Measurements from ENCODE around the gene GJC1.

The GJC1 gene

GRCh38 chr17:44862278-44862914 is 32.3 kb upstream of the GJC1 start:
- Histone ChIP-seq H3K4me2 (ENCODE audit: low read depth, low read length, poor library complexity, severe bottlenecking) (no peak overlapping the region), H3K9ac (ENCODE audit: low read length) (no peak overlapping the region), H3K4me3 (ENCODE audit: insufficient read depth, low read length, poor library complexity, severe bottlenecking) (no peak overlapping the region), H3K36me3 (ENCODE audit: low read length) (peaks cover 8% of the 10 kb centered on the region; the same call in 1 of the 2 replicates), H2AFZ (ENCODE audit: low read depth, low read length, severe bottlenecking) (no peak overlapping the region), H3K9me3 (ENCODE audit: insufficient read depth, low read length) (no peaks in the 10 kb centered on the region), H3K27me3 (ENCODE audit: low read length) (no peaks in the 10 kb centered on the region), H3K27ac (ENCODE audit: low read depth, low read length) (no peak overlapping the region), H3K79me2 (ENCODE audit: insufficient read depth, low read length) (no peaks in the 10 kb centered on the region), H4K20me1 (ENCODE audit: low read depth, low read length) (no peaks in the 10 kb centered on the region), H3K9me2 (replicated peaks; ENCODE audit: insufficient read depth, low read length) (no peaks in the 10 kb centered on the region), H3F3A (ENCODE audit: insufficient read depth) (peaks cover 7% of the 10 kb centered on the region; the same call in 1 of the 2 replicates)
- TF ChIP-seq CTCF (IDR thresholded peaks at IDR 0.05; ENCODE audit: insufficient read depth, low read length, poor library complexity, severe bottlenecking): no peak
- no peak for TF ChIP-seq EZH2phosphoT487 (conservative IDR thresholded peaks at IDR 0.05; ENCODE audit: low read length)

GRCh38 chr17:44859701-44860100 is 29.6 kb upstream of the GJC1 start:
- TF ChIP-seq EZH2phosphoT487 (conservative IDR thresholded peaks at IDR 0.05; ENCODE audit: low read length): no peak
- TF ChIP-seq CTCF (IDR thresholded peaks at IDR 0.05; ENCODE audit: insufficient read depth, low read length, poor library complexity, severe bottlenecking): no peak
- no peak overlapping the region for H3K27ac ChIP-seq (ENCODE audit: low read depth, low read length)
- H3K36me3 ChIP-seq (ENCODE audit: low read length): peaks cover 6% of the 10 kb centered on the region; the same call in 1 of the 2 replicates
- H3F3A ChIP-seq (ENCODE audit: insufficient read depth): no peaks in the 10 kb centered on the region
- H3K9ac ChIP-seq (ENCODE audit: low read length): no peak overlapping the region
- H3K9me2 ChIP-seq (replicated peaks; ENCODE audit: insufficient read depth, low read length): no peaks in the 10 kb centered on the region
- H4K20me1 ChIP-seq (ENCODE audit: low read depth, low read length): no peaks in the 10 kb centered on the region
- no peak overlapping the region for H2AFZ ChIP-seq (ENCODE audit: low read depth, low read length, severe bottlenecking)
- no peaks in the 10 kb centered on the region for H3K79me2 ChIP-seq (ENCODE audit: insufficient read depth, low read length)
- no peak overlapping the region for H3K4me2 ChIP-seq (ENCODE audit: low read depth, low read length, poor library complexity, severe bottlenecking)
- no peaks in the 10 kb centered on the region for H3K9me3 ChIP-seq (ENCODE audit: insufficient read depth, low read length)
- H3K4me3 ChIP-seq (ENCODE audit: insufficient read depth, low read length, poor library complexity, severe bottlenecking): no peak overlapping the region
- no peaks in the 10 kb centered on the region for H3K27me3 ChIP-seq (ENCODE audit: low read length)

- Histone ChIP-seq H3K9me2 (replicated peaks; ENCODE audit: insufficient read depth, low read length) (no peaks in the 10 kb centered on the region), H3K36me3 (ENCODE audit: low read length) (no peaks in the 10 kb centered on the region; the same call in 1 of the 2 replicates), H3K9ac (ENCODE audit: low read length) (no peak overlapping the region), H3K27me3 (ENCODE audit: low read length) (no peaks in the 10 kb centered on the region), H3F3A (ENCODE audit: insufficient read depth) (no peaks in the 10 kb centered on the region), H3K4me2 (ENCODE audit: low read depth, low read length, poor library complexity, severe bottlenecking) (no peak overlapping the region), H3K9me3 (ENCODE audit: insufficient read depth, low read length) (no peaks in the 10 kb centered on the region), H3K79me2 (ENCODE audit: insufficient read depth, low read length) (no peaks in the 10 kb centered on the region), H3K27ac (ENCODE audit: low read depth, low read length) (no peak overlapping the region), H2AFZ (ENCODE audit: low read depth, low read length, severe bottlenecking) (no peak overlapping the region), H4K20me1 (ENCODE audit: low read depth, low read length) (no peaks in the 10 kb centered on the region), H3K4me3 (ENCODE audit: insufficient read depth, low read length, poor library complexity, severe bottlenecking) (no peak overlapping the region)
- no peak for TF ChIP-seq EZH2phosphoT487 (conservative IDR thresholded peaks at IDR 0.05; ENCODE audit: low read length)
- no peak for TF ChIP-seq CTCF (IDR thresholded peaks at IDR 0.05; ENCODE audit: insufficient read depth, low read length, poor library complexity, severe bottlenecking)
Observed at GRCh38 chr17:44854192-44854591, 24.1 kb upstream of the GJC1 start.
